HCT116 (cell line): ENCODE data around the gene AASDH. TPM values are rescaled to one million over a fixed set of nuclear protein-coding genes. Genes with fewer than 3 reads are reported as not detected.

ENCODE experiments used
- ATAC-seq: fragments of 200-7000 bp; cut with Tn5 transposase; 2 replicates; pipeline ENCODE4 v1.9.1; 2020; ENCODE audit warnings: mild to moderate bottlenecking, moderate library complexity
- BruUV-seq: library from RNA; stranded (reverse); fragments of 400-500 nt; replicated peaks from 2 replicates; lab custom pipeline; 2021; lab: Mats Ljungman, UMichigan
- CTCF ChIA-PET: fragments of 300-600 bp; sonication (Branson Sonifier 250); formaldehyde crosslinking; loops from one replicate; lab custom pipeline; 2021; ENCODE audit warnings: antibody characterized with exemption; lab: Charles Lee
- POLR2A ChIA-PET: fragments of 300-600, 350-600 bp; sonication (Branson Sonifier 250); formaldehyde crosslinking; loops from one replicate; lab custom pipeline; 2021; ENCODE audit warnings: antibody characterized with exemption; lab: Charles Lee
- RAD21 ChIA-PET, 2 experiments: fragments of 300-600 bp; sonication (Branson Sonifier 250); formaldehyde crosslinking; loops; one replicate each; lab custom pipeline; 2023; ENCODE audit warnings: low total read pairs in 2 of 2; ENCODE audit not compliant: uncharacterized antibody in 2 of 2, unreplicated experiment in 2 of 2, low non-redundant PET in 1 of 2; lab: Charles Lee
- DNase-seq: peaks from one replicate; pipeline ENCODE4 v3.0.0-alpha.2; 2010; ENCODE audit warnings: low read depth, low spot score
- H2AFZ ChIP-seq: fragments of 200-600 bp; shearing (Covaris generic), sonication (generic); 2 replicates; pipeline ENCODE4 v1.6.1; 2017; ENCODE audit warnings: low read depth, mixed run types, mixed read lengths, antibody characterized with exemption, low read length; ENCODE audit not compliant: poor library complexity, severe bottlenecking
- H3K27ac ChIP-seq: 2 replicates; pipeline ENCODE4 v1.5.1; 2012; ENCODE audit warnings: low read depth, low read length
- H3K27me3 ChIP-seq: fragments of 200-600 bp; sonication (generic); 2 replicates; pipeline ENCODE4 v1.6.1; 2016; ENCODE audit warnings: mixed run types, low read length, mixed read lengths; ENCODE audit not compliant: insufficient read depth
- H3K36me3 ChIP-seq, 2 experiments: fragments of 200-500 bp in 1 of 2; fragments of 200-600 bp in 1 of 2; sonication (Bioruptor generic) in 1 of 2; sonication (generic) in 1 of 2; 2 replicates each; pipeline versions ENCODE4 v1.5.1 to v1.6.1; 2014 to 2016; ENCODE audit warnings: low read length in 2 of 2, inconsistent platforms in 1 of 2, mixed read lengths in 1 of 2, mixed run types in 1 of 2; ENCODE audit not compliant: insufficient read depth in 2 of 2, control insufficient read depth in 1 of 2
- H3K4me1 ChIP-seq, 2 experiments: fragments of 200-600 bp in 1 of 2; sonication (generic) in 1 of 2; 2 replicates each; pipeline versions ENCODE4 v1.5.1 to v1.6.1; 2012 to 2017; ENCODE audit warnings: low read length in 2 of 2, inconsistent platforms in 1 of 2, mild to moderate bottlenecking in 1 of 2, mixed read lengths in 1 of 2, mixed run types in 1 of 2, moderate library complexity in 1 of 2; ENCODE audit not compliant: insufficient read depth in 2 of 2, control insufficient read depth in 1 of 2
- H3K4me2 ChIP-seq: fragments of 200-600 bp; sonication (generic); 2 replicates; pipeline ENCODE4 v1.6.1; 2017; ENCODE audit warnings: mixed run types, low read length, mixed read lengths
- H3K4me3 ChIP-seq, 2 experiments: fragments of 200-600 bp in 1 of 2; sonication (generic) in 1 of 2; replicated peaks in 1 of 2; 2 replicates each; pipeline ENCODE4 v1.5.1; 2011 to 2016; ENCODE audit warnings: low read length in 2 of 2, control low read depth in 1 of 2, low read depth in 1 of 2, mild to moderate bottlenecking in 1 of 2, mixed read lengths in 1 of 2, mixed run types in 1 of 2
- H3K79me2 ChIP-seq: fragments of 200-600 bp; sonication (generic); 2 replicates; pipeline ENCODE4 v1.6.1; 2017; ENCODE audit warnings: mild to moderate bottlenecking, mixed run types, low read length, moderate library complexity, mixed read lengths; ENCODE audit not compliant: insufficient read depth
- H3K9ac ChIP-seq: fragments of 200-600 bp; sonication (generic); 2 replicates; pipeline ENCODE4 v1.6.1; 2016; ENCODE audit warnings: low read length, mixed read lengths
- H3K9me2 ChIP-seq: fragments of 200-600 bp; sonication (generic), shearing (Covaris generic); 2 replicates; pipeline ENCODE4 v1.6.1; 2017; ENCODE audit warnings: mixed run types, mild to moderate bottlenecking, moderate library complexity; ENCODE audit not compliant: insufficient read depth
- H3K9me3 ChIP-seq, 2 experiments: fragments of 200-500 bp in 1 of 2; fragments of 200-600 bp in 1 of 2; sonication (Bioruptor generic) in 1 of 2; sonication (generic) in 1 of 2; 2 replicates each; pipeline ENCODE4 v1.6.1; 2014 to 2017; ENCODE audit warnings: low read length in 2 of 2, mixed read lengths in 2 of 2, inconsistent platforms in 1 of 2, low read depth in 1 of 2, mild to moderate bottlenecking in 1 of 2, mixed run types in 1 of 2, moderate library complexity in 1 of 2; ENCODE audit not compliant: control insufficient read depth in 1 of 2, insufficient read depth in 1 of 2
- H4K20me1 ChIP-seq: fragments of 200-600 bp; sonication (generic), shearing (Covaris generic); 2 replicates; pipeline ENCODE4 v1.6.1; 2017; ENCODE audit warnings: mixed run types, mild to moderate bottlenecking, moderate library complexity; ENCODE audit not compliant: insufficient read depth
- CEBPB ChIP-seq: IDR thresholded peaks from 2 replicates; pipeline ENCODE4 v1.6.1; 2012; ENCODE audit warnings: low read depth
- EZH2 ChIP-seq: fragments of 200-600 bp; sonication (generic); IDR thresholded peaks from 2 replicates; pipeline ENCODE4 v1.6.1; 2017; ENCODE audit warnings: antibody characterized with exemption, mixed run types
- EZH2phosphoT487 ChIP-seq: fragments of 200-600 bp; IDR thresholded peaks from 2 replicates; pipeline ENCODE4 v1.6.1; 2018; ENCODE audit warnings: antibody characterized with exemption, borderline replicate concordance
- FOSL1 ChIP-seq: IDR thresholded peaks from 2 replicates; pipeline ENCODE4 v1.6.1; 2012; ENCODE audit warnings: low read depth
- JUND ChIP-seq: IDR thresholded peaks from 2 replicates; pipeline ENCODE4 v1.6.1; 2012
- POLR2A ChIP-seq: IDR thresholded peaks from 2 replicates; pipeline ENCODE4 v1.7.0; 2011; ENCODE audit warnings: borderline replicate concordance; ENCODE audit not compliant: insufficient read depth, insufficient read length; ENCODE audit errors: extremely low read depth
- POLR2AphosphoS5 ChIP-seq: IDR thresholded peaks from 2 replicates; pipeline ENCODE4 v1.6.1; 2011; ENCODE audit warnings: mild to moderate bottlenecking, low read depth, low read length, moderate library complexity
- RAD21 ChIP-seq: IDR thresholded peaks from 2 replicates; pipeline ENCODE4 v1.6.1; 2012; ENCODE audit warnings: low read depth, mild to moderate bottlenecking
- SIN3A ChIP-seq: IDR thresholded peaks from 2 replicates; pipeline ENCODE4 v1.6.1; 2012; ENCODE audit warnings: low read depth
- SRF ChIP-seq: IDR thresholded peaks from 2 replicates; pipeline ENCODE4 v1.6.1; 2012; ENCODE audit warnings: low read depth
- YY1 ChIP-seq: IDR thresholded peaks from 2 replicates; pipeline ENCODE4 v1.6.1; 2011; ENCODE audit warnings: low read length, low read depth, moderate library complexity, mild to moderate bottlenecking; ENCODE audit not compliant: insufficient replicate concordance; ENCODE audit errors: extremely low read depth
- ZNF274 ChIP-seq: fragments of 200-500 bp; sonication (Bioruptor generic); IDR thresholded peaks from 2 replicates; pipeline ENCODE4 v1.6.1; 2014; ENCODE audit warnings: mild to moderate bottlenecking, low read depth, low read length, inconsistent platforms
- intact Hi-C: fragments of 100-400 bp; cut with micrococcal nuclease; formaldehyde crosslinking; loops from 2 replicates; pipeline ENCODE4 v1.10.0; 2022
- total RNA-seq: library from RNA; stranded (reverse); gene quantifications from one replicate; pipeline ENCODE4 v1.2.1, GENCODE V29; 2021; ENCODE audit not compliant: unreplicated experiment
- TF ChIP-seq, protein P1 (sequence below): IDR thresholded peaks from 2 replicates; pipeline ENCODE4 v1.6.1; 2012; ENCODE audit warnings: low read depth
- TF ChIP-seq, protein P2 (sequence below), 3 experiments: fragments of 200-600 bp in 1 of 3; sonication (generic) in 1 of 3; IDR thresholded peaks in 2 of 3; conservative IDR thresholded peaks in 1 of 3; 2 replicates each; pipeline ENCODE4 v1.5.1; 2012 to 2017; ENCODE audit warnings: low read depth in 2 of 3, low read length in 2 of 3, antibody characterized with exemption in 1 of 3, borderline replicate concordance in 1 of 3, control low read depth in 1 of 3, mild to moderate bottlenecking in 1 of 3, mixed read lengths in 1 of 3, mixed run types in 1 of 3, moderate library complexity in 1 of 3; ENCODE audit not compliant: insufficient read depth in 1 of 3
- TF ChIP-seq, protein P3 (sequence below): IDR thresholded peaks from 2 replicates; pipeline ENCODE4 v1.6.1; 2012
- TF ChIP-seq, protein P4 (sequence below): IDR thresholded peaks from 2 replicates; pipeline ENCODE4 v1.6.1; 2011; ENCODE audit warnings: mild to moderate bottlenecking, low read length, moderate library complexity; ENCODE audit not compliant: insufficient replicate concordance; ENCODE audit errors: extremely low read depth
- TF ChIP-seq, protein P5 (sequence below): IDR thresholded peaks from 2 replicates; pipeline ENCODE4 v1.6.1; 2012

The AASDH gene
- total RNA-seq, 1 experiment from 2014 or later = 13.7 TPM

DNA sequence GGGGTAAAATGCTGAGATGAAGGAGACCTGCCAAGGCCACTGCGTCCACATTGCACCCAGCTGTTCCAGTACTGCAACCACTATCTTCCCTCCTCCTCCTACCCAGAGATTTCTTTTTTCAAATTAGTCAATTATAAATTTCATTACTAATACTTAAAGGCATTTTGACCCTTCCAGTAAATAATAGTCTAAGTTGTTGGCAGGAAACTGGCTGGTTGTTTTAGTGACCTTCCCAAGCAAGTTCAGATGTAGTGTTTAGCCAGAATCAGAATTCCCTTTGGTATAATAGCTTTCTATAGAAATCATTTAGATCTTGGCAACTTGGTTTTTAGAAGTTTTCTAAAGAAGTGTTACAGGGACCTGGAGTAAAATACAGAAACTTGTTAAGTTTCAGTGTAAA is 66.0 kb downstream of the AASDH start:
- no peak overlapping the region for H3K27ac ChIP-seq
- intact Hi-C loops = no loop called here
- H4K20me1 ChIP-seq = no peaks in the 10 kb centered on the region
- no peaks in the 10 kb centered on the region for H3K4me1 ChIP-seq
- no peak overlapping the region for H3K4me2 ChIP-seq
- H2AFZ ChIP-seq = no peak overlapping the region
- no peak overlapping the region for H3K9ac ChIP-seq
- ChIA-PET CTCF (no interaction called here), RAD21 (no interaction called here), POLR2A (no interaction called here)
- no peaks in the 10 kb centered on the region; a peak in 1 of 4 replicates for H3K36me3 ChIP-seq
- no TSS peak for BruUV-seq
- H3K9me2 ChIP-seq = no peaks in the 10 kb centered on the region
- H3K27me3 ChIP-seq = no peaks in the 10 kb centered on the region
- ATAC-seq (no peak), DNase-seq (no peak)
- no peaks in the 10 kb centered on the region for H3K9me3 ChIP-seq
- no peaks in the 10 kb centered on the region for H3K79me2 ChIP-seq
- TF ChIP-seq POLR2AphosphoS5 = no peak
- no peak for TF ChIP-seq YY1
- no peak for TF ChIP-seq CEBPB
- TF ChIP-seq JUND = no peak
- TF ChIP-seq ZNF274 = no peak
- TF ChIP-seq EZH2 = no peak
- no peak for TF ChIP-seq POLR2A
- TF ChIP-seq, protein P1, sequence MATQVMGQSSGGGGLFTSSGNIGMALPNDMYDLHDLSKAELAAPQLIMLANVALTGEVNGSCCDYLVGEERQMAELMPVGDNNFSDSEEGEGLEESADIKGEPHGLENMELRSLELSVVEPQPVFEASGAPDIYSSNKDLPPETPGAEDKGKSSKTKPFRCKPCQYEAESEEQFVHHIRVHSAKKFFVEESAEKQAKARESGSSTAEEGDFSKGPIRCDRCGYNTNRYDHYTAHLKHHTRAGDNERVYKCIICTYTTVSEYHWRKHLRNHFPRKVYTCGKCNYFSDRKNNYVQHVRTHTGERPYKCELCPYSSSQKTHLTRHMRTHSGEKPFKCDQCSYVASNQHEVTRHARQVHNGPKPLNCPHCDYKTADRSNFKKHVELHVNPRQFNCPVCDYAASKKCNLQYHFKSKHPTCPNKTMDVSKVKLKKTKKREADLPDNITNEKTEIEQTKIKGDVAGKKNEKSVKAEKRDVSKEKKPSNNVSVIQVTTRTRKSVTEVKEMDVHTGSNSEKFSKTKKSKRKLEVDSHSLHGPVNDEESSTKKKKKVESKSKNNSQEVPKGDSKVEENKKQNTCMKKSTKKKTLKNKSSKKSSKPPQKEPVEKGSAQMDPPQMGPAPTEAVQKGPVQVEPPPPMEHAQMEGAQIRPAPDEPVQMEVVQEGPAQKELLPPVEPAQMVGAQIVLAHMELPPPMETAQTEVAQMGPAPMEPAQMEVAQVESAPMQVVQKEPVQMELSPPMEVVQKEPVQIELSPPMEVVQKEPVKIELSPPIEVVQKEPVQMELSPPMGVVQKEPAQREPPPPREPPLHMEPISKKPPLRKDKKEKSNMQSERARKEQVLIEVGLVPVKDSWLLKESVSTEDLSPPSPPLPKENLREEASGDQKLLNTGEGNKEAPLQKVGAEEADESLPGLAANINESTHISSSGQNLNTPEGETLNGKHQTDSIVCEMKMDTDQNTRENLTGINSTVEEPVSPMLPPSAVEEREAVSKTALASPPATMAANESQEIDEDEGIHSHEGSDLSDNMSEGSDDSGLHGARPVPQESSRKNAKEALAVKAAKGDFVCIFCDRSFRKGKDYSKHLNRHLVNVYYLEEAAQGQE = no peak
- TF ChIP-seq, protein P2, sequence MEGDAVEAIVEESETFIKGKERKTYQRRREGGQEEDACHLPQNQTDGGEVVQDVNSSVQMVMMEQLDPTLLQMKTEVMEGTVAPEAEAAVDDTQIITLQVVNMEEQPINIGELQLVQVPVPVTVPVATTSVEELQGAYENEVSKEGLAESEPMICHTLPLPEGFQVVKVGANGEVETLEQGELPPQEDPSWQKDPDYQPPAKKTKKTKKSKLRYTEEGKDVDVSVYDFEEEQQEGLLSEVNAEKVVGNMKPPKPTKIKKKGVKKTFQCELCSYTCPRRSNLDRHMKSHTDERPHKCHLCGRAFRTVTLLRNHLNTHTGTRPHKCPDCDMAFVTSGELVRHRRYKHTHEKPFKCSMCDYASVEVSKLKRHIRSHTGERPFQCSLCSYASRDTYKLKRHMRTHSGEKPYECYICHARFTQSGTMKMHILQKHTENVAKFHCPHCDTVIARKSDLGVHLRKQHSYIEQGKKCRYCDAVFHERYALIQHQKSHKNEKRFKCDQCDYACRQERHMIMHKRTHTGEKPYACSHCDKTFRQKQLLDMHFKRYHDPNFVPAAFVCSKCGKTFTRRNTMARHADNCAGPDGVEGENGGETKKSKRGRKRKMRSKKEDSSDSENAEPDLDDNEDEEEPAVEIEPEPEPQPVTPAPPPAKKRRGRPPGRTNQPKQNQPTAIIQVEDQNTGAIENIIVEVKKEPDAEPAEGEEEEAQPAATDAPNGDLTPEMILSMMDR (IDR thresholded peaks at IDR 0.05 in 2 of 3, conservative IDR thresholded peaks at IDR 0.05 in 1 of 3; ENCODE audit: borderline replicate concordance in 1 of 3, insufficient read depth in 1 of 3, low read depth in 2 of 3, low read length in 2 of 3) = no peak
- no peak for TF ChIP-seq SIN3A
- TF ChIP-seq RAD21 = no peak
- TF ChIP-seq SRF = no peak
- TF ChIP-seq, protein P3, sequence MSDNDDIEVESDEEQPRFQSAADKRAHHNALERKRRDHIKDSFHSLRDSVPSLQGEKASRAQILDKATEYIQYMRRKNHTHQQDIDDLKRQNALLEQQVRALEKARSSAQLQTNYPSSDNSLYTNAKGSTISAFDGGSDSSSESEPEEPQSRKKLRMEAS = no peak
- TF ChIP-seq FOSL1 = no peak
- TF ChIP-seq, protein P4, sequence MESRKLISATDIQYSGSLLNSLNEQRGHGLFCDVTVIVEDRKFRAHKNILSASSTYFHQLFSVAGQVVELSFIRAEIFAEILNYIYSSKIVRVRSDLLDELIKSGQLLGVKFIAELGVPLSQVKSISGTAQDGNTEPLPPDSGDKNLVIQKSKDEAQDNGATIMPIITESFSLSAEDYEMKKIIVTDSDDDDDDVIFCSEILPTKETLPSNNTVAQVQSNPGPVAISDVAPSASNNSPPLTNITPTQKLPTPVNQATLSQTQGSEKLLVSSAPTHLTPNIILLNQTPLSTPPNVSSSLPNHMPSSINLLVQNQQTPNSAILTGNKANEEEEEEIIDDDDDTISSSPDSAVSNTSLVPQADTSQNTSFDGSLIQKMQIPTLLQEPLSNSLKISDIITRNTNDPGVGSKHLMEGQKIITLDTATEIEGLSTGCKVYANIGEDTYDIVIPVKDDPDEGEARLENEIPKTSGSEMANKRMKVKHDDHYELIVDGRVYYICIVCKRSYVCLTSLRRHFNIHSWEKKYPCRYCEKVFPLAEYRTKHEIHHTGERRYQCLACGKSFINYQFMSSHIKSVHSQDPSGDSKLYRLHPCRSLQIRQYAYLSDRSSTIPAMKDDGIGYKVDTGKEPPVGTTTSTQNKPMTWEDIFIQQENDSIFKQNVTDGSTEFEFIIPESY = no peak
- TF ChIP-seq EZH2phosphoT487 = no peak
- TF ChIP-seq, protein P5, sequence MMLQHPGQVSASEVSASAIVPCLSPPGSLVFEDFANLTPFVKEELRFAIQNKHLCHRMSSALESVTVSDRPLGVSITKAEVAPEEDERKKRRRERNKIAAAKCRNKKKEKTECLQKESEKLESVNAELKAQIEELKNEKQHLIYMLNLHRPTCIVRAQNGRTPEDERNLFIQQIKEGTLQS = no peak
- H3K4me3 ChIP-seq = no peak overlapping the region
